ENCODE measurements around the gene FBXW11. TPM values are rescaled to one million over a fixed set of nuclear protein-coding genes. Genes with fewer than 3 reads are reported as not detected.

The FBXW11 gene
- total RNA-seq, 1 experiment from 2014 or later, result 46.3 TPM

- Mint-ChIP-seq H3K27ac (ENCODE audit: unreplicated experiment) (no peak overlapping the region), H3K9me3 (ENCODE audit: unreplicated experiment) (no peaks in the 10 kb centered on the region), H3K36me3 (ENCODE audit: insufficient read depth, unreplicated experiment) (no peaks in the 10 kb centered on the region), H3K4me3 (ENCODE audit: unreplicated experiment) (no peak overlapping the region), H3K27me3 (ENCODE audit: insufficient read depth, unreplicated experiment) (no peaks in the 10 kb centered on the region), H3K4me1 (ENCODE audit: low read depth, unreplicated experiment) (no peaks in the 10 kb centered on the region)
- BruUV-seq (replicated peaks), result no TSS peak
- intact Hi-C loops (cut with micrococcal nuclease; ENCODE audit: unreplicated experiment), result loop anchor here (5.0 to 10.0 kb wide), 2 partner anchors 134 to 421 kb away; no protein-coding TSS in a partner anchor
- ChIA-PET POLR2A (no interaction called here), CTCF (interaction anchor here (0.7 kb wide), 1 partner anchor 451 kb away, joined by 3 read pairs; no protein-coding TSS in a partner anchor)
- Histone ChIP-seq H3K4me1 (no peaks in the 10 kb centered on the region), H3K9me3 (no peaks in the 10 kb centered on the region), H3K4me3 (ENCODE audit: low read depth, low read length) (no peak overlapping the region), H3K36me3 (ENCODE audit: control insufficient read depth, insufficient read depth, low read length) (no peaks in the 10 kb centered on the region), H3K27me3 (replicated peaks; ENCODE audit: control insufficient read depth, insufficient read depth, low read length) (no peaks in the 10 kb centered on the region)
- no peak for TF ChIP-seq CTCF (IDR thresholded peaks at IDR 0.05; ENCODE audit: insufficient read depth in 1 of 2, low read depth in 1 of 2, low read length in 1 of 2, severe bottlenecking in 1 of 2, unreplicated experiment in 1 of 2)
- no peak for DNase-seq
These were observed 100.3 kb downstream of the FBXW11 start for GRCh38 chr5:171906066-171906570.

GRCh38 chr5:171904886-171905285 is 101.6 kb downstream of the FBXW11 start:
- no peaks in the 10 kb centered on the region for H3K9me3 ChIP-seq
- intact Hi-C loops (cut with micrococcal nuclease; ENCODE audit: unreplicated experiment), result loop anchor here (5.0 to 10.0 kb wide), 2 partner anchors 133 to 420 kb away; no protein-coding TSS in a partner anchor
- H3K36me3 ChIP-seq (ENCODE audit: control insufficient read depth, insufficient read depth, low read length), result no peaks in the 10 kb centered on the region
- Mint-ChIP-seq H3K27me3 (ENCODE audit: insufficient read depth, unreplicated experiment) (no peaks in the 10 kb centered on the region), H3K27ac (ENCODE audit: unreplicated experiment) (no peak overlapping the region), H3K4me3 (ENCODE audit: unreplicated experiment) (no peak overlapping the region), H3K4me1 (ENCODE audit: low read depth, unreplicated experiment) (peaks cover 7% of the 10 kb centered on the region), H3K9me3 (ENCODE audit: unreplicated experiment) (no peaks in the 10 kb centered on the region), H3K36me3 (ENCODE audit: insufficient read depth, unreplicated experiment) (peaks cover under 1% of the 10 kb centered on the region)
- no peak for TF ChIP-seq CTCF (IDR thresholded peaks at IDR 0.05; ENCODE audit: insufficient read depth in 1 of 2, low read depth in 1 of 2, low read length in 1 of 2, severe bottlenecking in 1 of 2, unreplicated experiment in 1 of 2)
- no peak for DNase-seq
- no peak overlapping the region for H3K4me3 ChIP-seq (ENCODE audit: low read depth, low read length)
- ChIA-PET CTCF (interaction anchor here (0.7 kb wide), 1 partner anchor 12 kb away, joined by 3 read pairs; no protein-coding TSS in a partner anchor), POLR2A (no interaction called here)
- no peaks in the 10 kb centered on the region for H3K4me1 ChIP-seq
- no TSS peak for BruUV-seq (replicated peaks)
- H3K27me3 ChIP-seq (replicated peaks; ENCODE audit: control insufficient read depth, insufficient read depth, low read length), result no peaks in the 10 kb centered on the region

DNA sequence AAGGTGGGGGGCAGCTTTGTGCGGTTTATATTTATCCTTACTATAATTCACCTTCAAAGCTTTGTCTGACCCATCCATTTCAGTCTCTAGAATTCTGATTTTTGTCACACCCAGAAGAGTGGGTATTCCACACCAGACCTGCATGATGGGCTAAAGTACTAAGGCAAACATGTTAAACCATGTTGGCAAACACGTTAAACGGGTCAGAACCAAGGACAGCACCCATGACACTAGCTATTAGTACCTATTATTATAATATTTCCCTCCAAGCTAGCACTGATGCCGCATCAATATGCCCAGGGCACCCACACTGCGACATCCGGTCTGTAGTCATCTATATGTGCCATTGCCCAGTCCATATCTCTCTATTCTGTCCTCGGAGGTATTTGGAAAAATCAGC is 104.7 kb downstream of the FBXW11 start:
- H3K27me3 Mint-ChIP-seq (ENCODE audit: insufficient read depth, unreplicated experiment), result no peaks in the 10 kb centered on the region
- TF ChIP-seq CTCF (IDR thresholded peaks at IDR 0.05; ENCODE audit: insufficient read depth in 1 of 2, low read depth in 1 of 2, low read length in 1 of 2, severe bottlenecking in 1 of 2, unreplicated experiment in 1 of 2), result no peak
- no peak overlapping the region for H3K27ac Mint-ChIP-seq (ENCODE audit: unreplicated experiment)
- no peaks in the 10 kb centered on the region for H3K9me3 Mint-ChIP-seq (ENCODE audit: unreplicated experiment)
- no peaks in the 10 kb centered on the region for H3K9me3 ChIP-seq
- H3K27me3 ChIP-seq (replicated peaks; ENCODE audit: control insufficient read depth, insufficient read depth, low read length), result no peaks in the 10 kb centered on the region
- CTCF ChIA-PET, result interaction anchor here (1.0 kb wide), 1 partner anchor 483 kb away, joined by 3 read pairs; the partner anchor contains the start of gene FGF18
- POLR2A ChIA-PET, result no interaction called here
- no peak overlapping the region for H3K4me3 Mint-ChIP-seq (ENCODE audit: unreplicated experiment)
- no peaks in the 10 kb centered on the region; the same call in 1 of the 2 replicates for H3K36me3 ChIP-seq (ENCODE audit: control insufficient read depth, insufficient read depth, low read length)
- no TSS peak for BruUV-seq (replicated peaks)
- H3K4me3 ChIP-seq (ENCODE audit: low read depth, low read length), result no peak overlapping the region
- intact Hi-C loops (cut with micrococcal nuclease; ENCODE audit: unreplicated experiment), result loop anchor here (10.0 kb wide), 1 partner anchor 417 kb away; no protein-coding TSS in a partner anchor
- DNase-seq, result no peak
- H3K4me1 Mint-ChIP-seq (ENCODE audit: low read depth, unreplicated experiment), result peaks cover 10% of the 10 kb centered on the region
- H3K36me3 Mint-ChIP-seq (ENCODE audit: insufficient read depth, unreplicated experiment), result peaks cover 5% of the 10 kb centered on the region
- no peaks in the 10 kb centered on the region for H3K4me1 ChIP-seq
